HG02610 (cell line): ENCODE results near the gene ZNF335.

Experiments
- ATAC-seq: cut with Tn5 transposase; IDR thresholded peaks from one replicate; pipeline ENCODE4 v1.9.1; 2021; ENCODE audit warnings: mild to moderate bottlenecking, moderate library complexity; ENCODE audit not compliant: unreplicated experiment

The ZNF335 gene

GRCh38 chr20:45974896-45975565 lies 3.0 kb upstream of the ZNF335 start:
- no peak for ATAC-seq

- no peak for ATAC-seq
These were observed 639 bp upstream of the ZNF335 start for GRCh38 chr20:45972500-45973183.

GRCh38 chr20:45971425-45971674 lies 653 bp downstream of the ZNF335 start:
- no peak for ATAC-seq

- ATAC-seq = no peak
These were observed 1.2 kb downstream of the ZNF335 start for GRCh38 chr20:45970646-45971424.

GRCh38 chr20:45969712-45970634 lies 2.0 kb downstream of the ZNF335 start:
- no peak for ATAC-seq

GRCh38 chr20:45968801-45969711 lies 2.9 kb downstream of the ZNF335 start:
- no peak for ATAC-seq

- ATAC-seq = no peak
These were observed 3.8 kb downstream of the ZNF335 start for GRCh38 chr20:45968081-45968671.

- ATAC-seq = no peak
These were observed 4.4 kb downstream of the ZNF335 start for GRCh38 chr20:45967551-45968080.

GRCh38 chr20:45965169-45966002 lies 6.6 kb downstream of the ZNF335 start:
- ATAC-seq = peak; percentile 37

GRCh38 chr20:45964006-45964400 lies 8.0 kb downstream of the ZNF335 start:
- no peak for ATAC-seq

GRCh38 chr20:45963059-45964005 lies 8.7 kb downstream of the ZNF335 start:
- ATAC-seq = no peak

GRCh38 chr20:45962031-45962755 lies 9.8 kb downstream of the ZNF335 start:
- no peak for ATAC-seq

GRCh38 chr20:45959956-45960630 lies 11.9 kb downstream of the ZNF335 start:
- no peak for ATAC-seq

- no peak for ATAC-seq
These were observed 12.9 kb downstream of the ZNF335 start for GRCh38 chr20:45959126-45959525.

GRCh38 chr20:45958593-45958992 lies 13.4 kb downstream of the ZNF335 start:
- no peak for ATAC-seq
